SK-N-SH (cell line): ENCODE measurements around the gene MLLT3. TPM values are rescaled to one million over a fixed set of nuclear protein-coding genes. Genes with fewer than 3 reads are reported as not detected.

Experiments used
- CTCF ChIA-PET: fragments of 300-600, 350-600 bp; formaldehyde crosslinking; extraction: SDS; loops from one replicate; lab custom pipeline; 2021; lab: Yijun Ruan, JAX
- POLR2A ChIA-PET: fragments of 350-600 bp; sonication (Branson Sonifier 250); formaldehyde crosslinking; extraction: SDS; loops from one replicate; lab custom pipeline; 2020; ENCODE audit warnings: antibody characterized with exemption, inconsistent platforms; lab: Yijun Ruan, JAX
- DNase-seq: peaks from one replicate; pipeline ENCODE4 v3.0.0; 2012
- H2AFZ ChIP-seq: fragments of 200-600 bp; sonication (generic); 2 replicates; pipeline ENCODE4 v1.8.1; 2016; ENCODE audit warnings: antibody characterized with exemption, mild to moderate bottlenecking, low read depth
- H3F3A ChIP-seq: fragments of 200-600 bp; sonication (generic); replicated peaks from 2 replicates; pipeline ENCODE3; 2016; ENCODE audit warnings: antibody characterized with exemption, mild to moderate bottlenecking; ENCODE audit not compliant: insufficient read depth
- H3K27ac ChIP-seq, 2 experiments: fragments of 200-500 bp in 1 of 2; fragments of 200-600 bp in 1 of 2; sonication (Bioruptor generic) in 1 of 2; sonication (generic), shearing (Covaris generic) in 1 of 2; 2 replicates each; pipeline versions ENCODE4 v1.5.1 to v1.6.1; 2014 to 2016; ENCODE audit warnings: low read depth in 2 of 2, inconsistent platforms in 1 of 2, low read length in 1 of 2, mild to moderate bottlenecking in 1 of 2, mixed read lengths in 1 of 2
- H3K27me3 ChIP-seq: fragments of 200-600 bp; sonication (generic), shearing (Covaris generic); 2 replicates; pipeline ENCODE4 v1.6.1; 2016; ENCODE audit warnings: mixed run types; ENCODE audit not compliant: insufficient read depth
- H3K36me3 ChIP-seq, 2 experiments: fragments of 200-500 bp in 1 of 2; fragments of 200-600 bp in 1 of 2; sonication (Bioruptor generic) in 1 of 2; sonication (generic) in 1 of 2; replicated peaks in 1 of 2; 2 replicates each; pipeline versions ENCODE3 to v1.5.1; 2014 to 2016; ENCODE audit warnings: low read length in 1 of 2, mild to moderate bottlenecking in 1 of 2; ENCODE audit not compliant: insufficient read depth in 2 of 2, control insufficient read depth in 1 of 2
- H3K4me1 ChIP-seq, 2 experiments: fragments of 200-500 bp in 1 of 2; fragments of 200-600 bp in 1 of 2; sonication (Bioruptor generic) in 1 of 2; sonication (generic), shearing (Covaris generic) in 1 of 2; 2 replicates each; pipeline versions ENCODE4 v1.5.1 to v1.6.1; 2014 to 2016; ENCODE audit warnings: low read depth in 1 of 2, low read length in 1 of 2, mixed run types in 1 of 2; ENCODE audit not compliant: insufficient read depth in 2 of 2, control insufficient read depth in 1 of 2
- H3K4me2 ChIP-seq: fragments of 200-600 bp; sonication (generic), shearing (Covaris generic); 2 replicates; pipeline ENCODE4 v1.6.1; 2017; ENCODE audit warnings: mixed run types
- H3K4me3 ChIP-seq, 2 experiments: fragments of 200-500 bp in 1 of 2; fragments of 200-600 bp in 1 of 2; sonication (Bioruptor generic) in 1 of 2; sonication (generic), shearing (Covaris generic) in 1 of 2; 2 replicates each; pipeline versions ENCODE4 v1.5.1 to v1.8.1; 2014 to 2016; ENCODE audit warnings: low read depth in 2 of 2, inconsistent platforms in 1 of 2, low read length in 1 of 2, mild to moderate bottlenecking in 1 of 2, mixed read lengths in 1 of 2, moderate library complexity in 1 of 2
- H3K79me2 ChIP-seq: fragments of 200-600 bp; sonication (generic); 2 replicates; pipeline ENCODE4 v1.8.1; 2017; ENCODE audit warnings: mild to moderate bottlenecking; ENCODE audit not compliant: insufficient read depth
- H3K9ac ChIP-seq: fragments of 200-600 bp; sonication (generic); 2 replicates; pipeline ENCODE4 v1.6.1; 2017; ENCODE audit warnings: mixed run types
- H3K9me2 ChIP-seq: fragments of 200-600 bp; sonication (generic); 2 replicates; pipeline ENCODE4 v1.6.1; 2017; ENCODE audit warnings: mixed run types
- H3K9me3 ChIP-seq: fragments of 200-600 bp; sonication (generic); 2 replicates; pipeline ENCODE4 v1.6.1; 2017; ENCODE audit warnings: mixed run types, mild to moderate bottlenecking, moderate library complexity
- H4K20me1 ChIP-seq: fragments of 200-600 bp; sonication (generic); 2 replicates; pipeline ENCODE4 v1.6.1; 2017; ENCODE audit warnings: mild to moderate bottlenecking, mixed run types; ENCODE audit not compliant: insufficient read depth
- CHD2 ChIP-seq: fragments of 150-350 bp; IDR thresholded peaks from 2 replicates; pipeline ENCODE4 v1.6.1; 2018; ENCODE audit warnings: low read length; ENCODE audit not compliant: partially characterized antibody
- MEF2A ChIP-seq: IDR thresholded peaks from 2 replicates; pipeline ENCODE4 v1.4.0; 2012; ENCODE audit warnings: low read depth, borderline replicate concordance
- NRF1 ChIP-seq: IDR thresholded peaks from 2 replicates; pipeline ENCODE4 v1.6.1; 2012; ENCODE audit warnings: low read depth, mild to moderate bottlenecking, low read length
- RFX5 ChIP-seq: IDR thresholded peaks from 2 replicates; pipeline ENCODE4 v1.6.1; 2012; ENCODE audit warnings: mild to moderate bottlenecking, improper control_type of control experiment, low read length
- SMC3 ChIP-seq: IDR thresholded peaks from 2 replicates; pipeline ENCODE4 v1.6.1; 2012; ENCODE audit warnings: low read depth, low read length, improper control_type of control experiment
- YY1 ChIP-seq: IDR thresholded peaks from 2 replicates; pipeline ENCODE4 v1.4.0; 2012; ENCODE audit warnings: low read depth, mild to moderate bottlenecking
- WGBS: methylation state at CpG from one replicate; pipeline ENCODE4 v1.1.6; 2017; ENCODE audit warnings: low lambda C conversion rate; 5-methylcytosine and 5-hydroxymethylcytosine counted together
- polyA plus RNA-seq, 3 experiments: library from polyadenylated mRNA; depleted of rRNA; stranded (reverse); fragments of >200 nt; gene quantifications; 2 replicates each; pipeline ENCODE4 v1.2.3, GENCODE V29; 2012
- TF ChIP-seq, protein P1 (sequence below): IDR thresholded peaks from 2 replicates; pipeline ENCODE4 v1.4.0; 2012; ENCODE audit warnings: low read depth, borderline replicate concordance
- TF ChIP-seq, protein P2 (sequence below): fragments of 150-350 bp; IDR thresholded peaks from 2 replicates; pipeline ENCODE4 v1.6.1; 2016; ENCODE audit warnings: mild to moderate bottlenecking, low read depth, low read length
- TF ChIP-seq, protein P3 (sequence below): IDR thresholded peaks from 2 replicates; pipeline ENCODE4 v1.6.1; 2012; ENCODE audit warnings: mild to moderate bottlenecking, low read depth, low read length, moderate library complexity
- TF ChIP-seq, protein P4 (sequence below): IDR thresholded peaks from 2 replicates; pipeline ENCODE4 v1.4.0; 2012; ENCODE audit warnings: low read depth

MLLT3 gene
- polyA plus RNA-seq, 1 of the 3 experiments (the other 2 are of a cell fraction), result 3.9 TPM

DNA sequence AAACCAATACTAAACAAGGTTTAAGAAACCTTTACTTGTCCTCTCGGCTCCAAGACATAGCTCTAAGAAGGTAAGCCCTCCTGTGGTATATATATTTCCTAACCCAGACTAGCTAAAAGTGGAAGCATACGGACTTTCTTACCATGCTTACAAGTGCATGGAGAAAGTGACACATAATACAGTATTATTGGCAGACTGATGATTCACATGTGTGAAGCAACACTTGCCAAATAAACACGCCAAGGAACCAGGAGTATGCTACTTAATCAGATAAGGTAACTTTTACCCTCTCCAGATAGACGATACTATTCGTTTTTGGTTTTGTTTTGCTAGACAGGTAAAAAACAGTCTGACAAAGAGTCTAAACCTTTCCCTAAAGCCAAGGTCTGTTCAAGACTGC, 264.1 kb downstream of the MLLT3 start:
- no peaks in the 10 kb centered on the region for H4K20me1 ChIP-seq
- H3K27me3 ChIP-seq, result no peaks in the 10 kb centered on the region
- H3K4me2 ChIP-seq, result no peak overlapping the region
- peaks cover 10% of the 10 kb centered on the region for H3F3A ChIP-seq
- H3K4me1 ChIP-seq, result peaks cover 7 to 15% of the 10 kb centered on the region in 2 experiments
- H3K9me3 ChIP-seq, result no peaks in the 10 kb centered on the region
- ChIA-PET CTCF (interaction anchor here (0.9 to 3.1 kb wide), 8 partner anchors 258 to 753 kb away, joined by 3 to 21 read pairs (median 8); partner anchors contain the start of gene MLLT3), POLR2A (no interaction called here)
- no peaks in the 10 kb centered on the region for H3K79me2 ChIP-seq
- H3K27ac ChIP-seq, result no peak overlapping the region
- no peak overlapping the region for H3K9ac ChIP-seq
- TF ChIP-seq, protein P1, sequence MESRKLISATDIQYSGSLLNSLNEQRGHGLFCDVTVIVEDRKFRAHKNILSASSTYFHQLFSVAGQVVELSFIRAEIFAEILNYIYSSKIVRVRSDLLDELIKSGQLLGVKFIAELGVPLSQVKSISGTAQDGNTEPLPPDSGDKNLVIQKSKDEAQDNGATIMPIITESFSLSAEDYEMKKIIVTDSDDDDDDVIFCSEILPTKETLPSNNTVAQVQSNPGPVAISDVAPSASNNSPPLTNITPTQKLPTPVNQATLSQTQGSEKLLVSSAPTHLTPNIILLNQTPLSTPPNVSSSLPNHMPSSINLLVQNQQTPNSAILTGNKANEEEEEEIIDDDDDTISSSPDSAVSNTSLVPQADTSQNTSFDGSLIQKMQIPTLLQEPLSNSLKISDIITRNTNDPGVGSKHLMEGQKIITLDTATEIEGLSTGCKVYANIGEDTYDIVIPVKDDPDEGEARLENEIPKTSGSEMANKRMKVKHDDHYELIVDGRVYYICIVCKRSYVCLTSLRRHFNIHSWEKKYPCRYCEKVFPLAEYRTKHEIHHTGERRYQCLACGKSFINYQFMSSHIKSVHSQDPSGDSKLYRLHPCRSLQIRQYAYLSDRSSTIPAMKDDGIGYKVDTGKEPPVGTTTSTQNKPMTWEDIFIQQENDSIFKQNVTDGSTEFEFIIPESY, result no peak
- TF ChIP-seq SMC3, result no peak
- TF ChIP-seq YY1, result no peak
- TF ChIP-seq, protein P2, sequence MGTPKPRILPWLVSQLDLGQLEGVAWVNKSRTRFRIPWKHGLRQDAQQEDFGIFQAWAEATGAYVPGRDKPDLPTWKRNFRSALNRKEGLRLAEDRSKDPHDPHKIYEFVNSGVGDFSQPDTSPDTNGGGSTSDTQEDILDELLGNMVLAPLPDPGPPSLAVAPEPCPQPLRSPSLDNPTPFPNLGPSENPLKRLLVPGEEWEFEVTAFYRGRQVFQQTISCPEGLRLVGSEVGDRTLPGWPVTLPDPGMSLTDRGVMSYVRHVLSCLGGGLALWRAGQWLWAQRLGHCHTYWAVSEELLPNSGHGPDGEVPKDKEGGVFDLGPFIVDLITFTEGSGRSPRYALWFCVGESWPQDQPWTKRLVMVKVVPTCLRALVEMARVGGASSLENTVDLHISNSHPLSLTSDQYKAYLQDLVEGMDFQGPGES, result no peak
- TF ChIP-seq RFX5, result no peak
- WGBS, result 83% methylated on average over 5 of the region's 5 CpGs
- DNase-seq, result no peak
- H2AFZ ChIP-seq, result no peak overlapping the region
- H3K4me3 ChIP-seq, result no peak overlapping the region
- no peaks in the 10 kb centered on the region for H3K36me3 ChIP-seq
- H3K9me2 ChIP-seq, result no peaks in the 10 kb centered on the region

DNA sequence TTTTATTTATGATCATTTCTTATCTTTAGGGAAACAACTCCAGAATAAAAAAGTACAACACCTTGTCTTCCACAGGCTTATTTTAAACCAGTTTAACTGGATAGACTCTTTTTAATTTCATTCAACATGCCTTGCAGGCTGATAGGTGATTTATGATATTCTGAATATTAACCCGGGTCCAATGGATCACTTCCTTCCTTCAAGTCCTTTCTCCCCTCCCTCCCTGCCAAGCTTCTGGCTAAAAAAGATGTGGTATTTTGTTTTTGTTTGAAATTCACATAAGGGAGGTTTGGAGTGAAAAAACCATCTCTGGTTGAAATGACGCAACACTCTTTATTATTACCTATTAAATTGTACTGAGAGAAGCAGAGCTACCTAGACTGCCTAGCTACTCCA, 265.3 kb downstream of the MLLT3 start:
- Histone ChIP-seq H2AFZ (no peak overlapping the region), H3K9me2 (no peaks in the 10 kb centered on the region), H3K9ac (no peak overlapping the region), H3K27me3 (no peaks in the 10 kb centered on the region), H3K36me3 (no peaks in the 10 kb centered on the region), H3K27ac (no peak overlapping the region), H4K20me1 (no peaks in the 10 kb centered on the region), H3K4me2 (no peak overlapping the region; the same call in 1 of the 2 replicates), H3K9me3 (no peaks in the 10 kb centered on the region), H3K4me1 (peaks cover 15% of the 10 kb centered on the region in 2 experiments), H3K4me3 (no peak overlapping the region), H3K79me2 (no peaks in the 10 kb centered on the region), H3F3A (peaks cover 10% of the 10 kb centered on the region)
- ChIA-PET CTCF (interaction anchor here (0.5 to 3.1 kb wide), 26 partner anchors 11 to 891 kb away, joined by 3 to 21 read pairs (median 4); partner anchors contain the start of genes FOCAD and MLLT3), POLR2A (no interaction called here)
- DNase-seq, result no peak
- WGBS, result 58% methylated on average over 2 of the region's 2 CpGs
- no peak for TF ChIP-seq CHD2
- TF ChIP-seq, protein P3, sequence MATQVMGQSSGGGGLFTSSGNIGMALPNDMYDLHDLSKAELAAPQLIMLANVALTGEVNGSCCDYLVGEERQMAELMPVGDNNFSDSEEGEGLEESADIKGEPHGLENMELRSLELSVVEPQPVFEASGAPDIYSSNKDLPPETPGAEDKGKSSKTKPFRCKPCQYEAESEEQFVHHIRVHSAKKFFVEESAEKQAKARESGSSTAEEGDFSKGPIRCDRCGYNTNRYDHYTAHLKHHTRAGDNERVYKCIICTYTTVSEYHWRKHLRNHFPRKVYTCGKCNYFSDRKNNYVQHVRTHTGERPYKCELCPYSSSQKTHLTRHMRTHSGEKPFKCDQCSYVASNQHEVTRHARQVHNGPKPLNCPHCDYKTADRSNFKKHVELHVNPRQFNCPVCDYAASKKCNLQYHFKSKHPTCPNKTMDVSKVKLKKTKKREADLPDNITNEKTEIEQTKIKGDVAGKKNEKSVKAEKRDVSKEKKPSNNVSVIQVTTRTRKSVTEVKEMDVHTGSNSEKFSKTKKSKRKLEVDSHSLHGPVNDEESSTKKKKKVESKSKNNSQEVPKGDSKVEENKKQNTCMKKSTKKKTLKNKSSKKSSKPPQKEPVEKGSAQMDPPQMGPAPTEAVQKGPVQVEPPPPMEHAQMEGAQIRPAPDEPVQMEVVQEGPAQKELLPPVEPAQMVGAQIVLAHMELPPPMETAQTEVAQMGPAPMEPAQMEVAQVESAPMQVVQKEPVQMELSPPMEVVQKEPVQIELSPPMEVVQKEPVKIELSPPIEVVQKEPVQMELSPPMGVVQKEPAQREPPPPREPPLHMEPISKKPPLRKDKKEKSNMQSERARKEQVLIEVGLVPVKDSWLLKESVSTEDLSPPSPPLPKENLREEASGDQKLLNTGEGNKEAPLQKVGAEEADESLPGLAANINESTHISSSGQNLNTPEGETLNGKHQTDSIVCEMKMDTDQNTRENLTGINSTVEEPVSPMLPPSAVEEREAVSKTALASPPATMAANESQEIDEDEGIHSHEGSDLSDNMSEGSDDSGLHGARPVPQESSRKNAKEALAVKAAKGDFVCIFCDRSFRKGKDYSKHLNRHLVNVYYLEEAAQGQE, result no peak
- TF ChIP-seq SMC3, result no peak
- TF ChIP-seq, protein P4, sequence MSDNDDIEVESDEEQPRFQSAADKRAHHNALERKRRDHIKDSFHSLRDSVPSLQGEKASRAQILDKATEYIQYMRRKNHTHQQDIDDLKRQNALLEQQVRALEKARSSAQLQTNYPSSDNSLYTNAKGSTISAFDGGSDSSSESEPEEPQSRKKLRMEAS, result no peak
- TF ChIP-seq RFX5, result no peak
- no peak for TF ChIP-seq NRF1
- TF ChIP-seq MEF2A, result no peak
